Tibial nerve (tissue), 4 donors: ENCODE data around the gene CRHR1.

Source experiments
- EP300 ChIP-seq, 2 donors: sonication (generic); formaldehyde crosslinking; IDR thresholded peaks; one replicate each; pipeline ENCODE4 v1.6.1; 2017; ENCODE audit warnings: antibody characterized with exemption in 2 of 2, mild to moderate bottlenecking in 1 of 2
- POLR2A ChIP-seq, 2 donors: fragments of 450-650 bp; IDR thresholded peaks; one replicate each; pipeline ENCODE4 v1.6.1; 2017; ENCODE audit warnings: antibody characterized with exemption in 2 of 2, mild to moderate bottlenecking in 2 of 2, moderate library complexity in 2 of 2
- TF ChIP-seq, protein P1 (sequence below), 5 experiments: fragments of 200-600 bp in 3 of 5; fragments of 450-650 bp in 2 of 5; sonication (generic) in 3 of 5; IDR thresholded peaks; one replicate each; pipeline ENCODE4 v1.5.1; 2016 to 2019; ENCODE audit warnings: antibody characterized with exemption in 5 of 5, mild to moderate bottlenecking in 3 of 5, moderate library complexity in 2 of 5

DNA sequence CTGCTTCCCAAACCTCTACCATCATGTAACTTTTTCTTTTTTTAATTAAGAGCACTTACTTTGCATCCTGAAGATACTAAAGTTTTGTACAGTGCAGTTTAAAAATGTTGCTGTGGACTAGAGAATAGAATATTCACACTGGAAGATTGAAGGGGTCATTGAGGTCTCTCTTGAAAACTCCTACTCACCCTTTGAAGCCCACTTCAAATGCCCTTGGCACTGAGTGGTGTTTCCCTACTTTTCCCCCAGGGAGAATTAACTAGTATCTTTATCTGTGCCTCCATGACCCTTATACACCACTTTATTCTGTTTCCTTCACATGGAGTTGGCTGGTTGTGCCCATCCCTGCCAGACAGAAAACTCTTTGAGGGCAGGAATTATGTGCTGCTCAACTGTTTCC lies 19.6 kb upstream of the CRHR1 start:
- TF ChIP-seq, protein P1, sequence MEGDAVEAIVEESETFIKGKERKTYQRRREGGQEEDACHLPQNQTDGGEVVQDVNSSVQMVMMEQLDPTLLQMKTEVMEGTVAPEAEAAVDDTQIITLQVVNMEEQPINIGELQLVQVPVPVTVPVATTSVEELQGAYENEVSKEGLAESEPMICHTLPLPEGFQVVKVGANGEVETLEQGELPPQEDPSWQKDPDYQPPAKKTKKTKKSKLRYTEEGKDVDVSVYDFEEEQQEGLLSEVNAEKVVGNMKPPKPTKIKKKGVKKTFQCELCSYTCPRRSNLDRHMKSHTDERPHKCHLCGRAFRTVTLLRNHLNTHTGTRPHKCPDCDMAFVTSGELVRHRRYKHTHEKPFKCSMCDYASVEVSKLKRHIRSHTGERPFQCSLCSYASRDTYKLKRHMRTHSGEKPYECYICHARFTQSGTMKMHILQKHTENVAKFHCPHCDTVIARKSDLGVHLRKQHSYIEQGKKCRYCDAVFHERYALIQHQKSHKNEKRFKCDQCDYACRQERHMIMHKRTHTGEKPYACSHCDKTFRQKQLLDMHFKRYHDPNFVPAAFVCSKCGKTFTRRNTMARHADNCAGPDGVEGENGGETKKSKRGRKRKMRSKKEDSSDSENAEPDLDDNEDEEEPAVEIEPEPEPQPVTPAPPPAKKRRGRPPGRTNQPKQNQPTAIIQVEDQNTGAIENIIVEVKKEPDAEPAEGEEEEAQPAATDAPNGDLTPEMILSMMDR (IDR thresholded peaks at IDR 0.05) = no peak
- TF ChIP-seq POLR2A (IDR thresholded peaks at IDR 0.05) = no peak
- no peak for TF ChIP-seq EP300 (IDR thresholded peaks at IDR 0.05)
